Naive thymus-derived CD8-positive, alpha-beta T cell (primary cell): ENCODE measurements around the gene NODAL. TPM values are rescaled to one million over a fixed set of nuclear protein-coding genes. Genes with fewer than 3 reads are reported as not detected.
A peak's percentile ranks its signal among the peaks of the same experiment; 100 is the strongest.
"Not testable (repeated sequence)": the region's sequence is repeated elsewhere in the genome, so short reads cannot be mapped to it uniquely, and the experiment has no call there.

ENCODE experiments used
- ATAC-seq, 2 donors: fragments of 150-1000 bp; cut with Tn5 transposase in 1 of 2; sonication (Bioruptor Pico), chemical (Tn5 transposase) in 1 of 2; 1 replicate in 1 of 2; 2 replicates in 1 of 2; pipeline ENCODE4 v1.10.0; 2021; ENCODE audit warnings: mild to moderate bottlenecking in 2 of 2, moderate library complexity in 2 of 2
- POLR2A ChIA-PET: fragments of 350-600 bp; sonication (Branson Sonifier 250); formaldehyde crosslinking; loops from one replicate; lab custom pipeline; 2021; ENCODE audit warnings: antibody characterized with exemption; lab: Charles Lee
- DNase-seq, 10 donors: peaks; one replicate each; pipeline versions ENCODE4 v3.0.0 to v3.0.0-alpha.2; 2020 to 2022
- H3K27ac Mint-ChIP-seq, 10 donors: one replicate each; pipeline ENCODE4 v1.8.0; 2020 to 2022; ENCODE audit warnings: mild to moderate bottlenecking in 10 of 10, mixed read lengths in 10 of 10, moderate library complexity in 4 of 10, inconsistent platforms in 1 of 10
- H3K27me3 Mint-ChIP-seq, 5 donors: one replicate each; pipeline ENCODE4 v1.8.0; 2021 to 2022; ENCODE audit warnings: mixed read lengths in 5 of 5
- H3K36me3 Mint-ChIP-seq, 3 donors: one replicate each; pipeline ENCODE4 v1.8.0; 2020 to 2022; ENCODE audit warnings: mixed read lengths in 3 of 3, mild to moderate bottlenecking in 2 of 3, inconsistent platforms in 1 of 3
- H3K4me1 Mint-ChIP-seq, 4 donors: one replicate each; pipeline ENCODE4 v1.8.0; 2021 to 2022; ENCODE audit warnings: mixed read lengths in 4 of 4
- H3K4me3 Mint-ChIP-seq, 10 donors: one replicate each; pipeline ENCODE4 v1.8.0; 2020 to 2022; ENCODE audit warnings: mild to moderate bottlenecking in 10 of 10, mixed read lengths in 10 of 10, moderate library complexity in 6 of 10, inconsistent platforms in 1 of 10
- H3K9me3 Mint-ChIP-seq, 9 donors: one replicate each; pipeline ENCODE4 v1.8.0; 2020 to 2022; ENCODE audit warnings: mixed read lengths in 9 of 9, mild to moderate bottlenecking in 3 of 9, inconsistent platforms in 1 of 9, moderate library complexity in 1 of 9
- polyA plus RNA-seq, 3 donors: library from polyadenylated mRNA; unstranded; fragments of 300-500 nt; fragmentation: Illumina TruSeq; gene quantifications; one replicate each; pipeline ENCODE4 v1.2.3, GENCODE V29; 2021
- total RNA-seq, 8 experiments: library from RNA in 2 of 8; stranded (reverse) in 2 of 8; gene quantifications; one replicate each; pipeline ENCODE4 v1.2.3 and lab custom pipeline; 2021 to 2026

Gene NODAL
- total RNA-seq (not detected), polyA plus RNA-seq (not detected), total RNA-seq (lab: John Stamatoyannopoulos, UW) (0 reads per million in 6 experiments)

DNA sequence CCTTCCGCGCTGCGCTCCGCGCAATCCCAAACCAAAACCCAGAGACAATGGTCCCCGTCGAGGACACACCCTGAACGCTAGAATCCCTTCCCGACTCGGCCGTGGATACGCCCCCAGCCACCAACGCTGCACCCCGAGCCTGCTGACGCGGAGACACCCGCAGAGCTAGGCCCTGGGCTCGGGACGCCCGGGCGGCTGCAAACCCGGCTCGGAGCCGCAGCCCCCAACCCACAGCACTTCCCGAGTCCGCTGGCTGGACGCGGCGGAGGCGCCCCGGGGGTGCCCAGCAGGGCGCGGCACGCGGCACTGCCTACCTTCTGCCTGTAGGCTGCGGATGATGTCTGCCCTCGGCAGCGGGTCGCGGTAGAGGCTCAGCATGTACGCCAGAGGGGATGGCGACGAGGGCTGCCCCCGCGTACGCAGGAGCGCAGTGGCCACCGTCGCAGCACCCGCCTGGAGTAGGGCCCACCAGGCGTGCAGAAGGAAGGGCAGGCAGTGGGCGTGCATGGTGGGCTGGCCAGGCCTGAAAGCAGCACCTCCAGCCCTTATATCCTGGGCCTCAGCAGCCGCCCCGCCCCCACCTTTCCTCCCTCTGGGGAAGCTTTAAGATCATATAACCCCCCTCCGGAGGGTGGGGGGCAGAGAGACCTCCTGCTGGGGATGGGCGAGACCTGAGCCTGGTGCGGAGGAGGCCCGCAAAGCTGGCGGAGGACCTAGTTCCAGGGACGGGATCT is at the start of gene NODAL:
NODAL (minus strand) TSS at position 521 of the 734 bp plus-strand sequence; CDS start at position 507, 14 bp downstream.
- ATAC-seq (peak; percentile 76 to 77), DNase-seq (peak in 2 of 10 donors; percentile 10 to 17)
- peaks cover 7 to 24% (median 16%) of the 10 kb centered on the region in 4 donors for H3K4me1 Mint-ChIP-seq
- H3K9me3 Mint-ChIP-seq: peaks cover 0 to 3% (median 0%) of the 10 kb centered on the region in 9 donors
- peak within 1 kb of the TSS in 4 of 10 donors; percentile 27 to 81 (median 57) for H3K27ac Mint-ChIP-seq
- POLR2A ChIA-PET: interaction anchor here (0.6 kb wide), 1 partner anchor 49 kb away, joined by 4 read pairs; no protein-coding TSS in a partner anchor
- H3K36me3 Mint-ChIP-seq: peaks cover 0 to 4% (median 0%) of the 10 kb centered on the region in 3 donors
- H3K4me3 Mint-ChIP-seq: peak within 1 kb of the TSS; percentile 68 to 89 (median 81)
- H3K27me3 Mint-ChIP-seq: peaks cover 15 to 59% (median 35%) of the 10 kb centered on the region in 5 donors

DNA sequence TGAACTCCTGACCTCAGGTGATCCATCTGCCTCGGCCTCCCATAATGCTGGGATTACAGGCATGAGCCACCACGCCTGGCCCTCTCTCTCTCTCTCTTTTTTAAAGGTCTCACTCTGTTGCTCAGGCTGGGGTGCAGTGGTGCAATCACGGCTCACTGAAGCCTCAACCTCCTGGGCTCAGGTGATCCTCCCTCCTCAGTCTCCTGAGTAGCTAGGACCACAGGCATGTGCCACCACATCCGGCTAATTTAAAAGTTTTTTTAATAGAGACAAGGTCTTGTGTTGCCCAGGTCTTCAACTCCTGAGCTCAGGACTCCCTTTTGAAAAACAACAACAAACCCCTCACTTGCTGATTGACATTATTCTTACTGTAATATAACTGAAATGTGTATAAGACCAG is 48.7 kb upstream of the NODAL start:
- no peak for ATAC-seq
- H3K4me1 Mint-ChIP-seq: peaks cover 15 to 41% (median 19%) of the 10 kb centered on the region in 4 donors

GRCh38 chr10:70487824-70488223 is 46.3 kb upstream of the NODAL start:
- H3K4me1 Mint-ChIP-seq: peaks cover 0 to 22% (median 4%) of the 10 kb centered on the region in 4 donors
- H3K27me3 Mint-ChIP-seq: no peaks in the 10 kb centered on the region
- no peaks in the 10 kb centered on the region for H3K36me3 Mint-ChIP-seq
- POLR2A ChIA-PET: no interaction called here
- ATAC-seq: no peak
- no peaks in the 10 kb centered on the region for H3K9me3 Mint-ChIP-seq
- H3K4me3 Mint-ChIP-seq: no peak overlapping the region
- no peak overlapping the region for H3K27ac Mint-ChIP-seq
- no peak for DNase-seq

More for the DNA sequence above, 48.7 kb upstream of the NODAL start:
- peak in 1 of 10 donors; percentile 47 for DNase-seq
- no peaks in the 10 kb centered on the region for H3K9me3 Mint-ChIP-seq
- H3K4me3 Mint-ChIP-seq: no peak overlapping the region
- H3K27me3 Mint-ChIP-seq: peaks cover 0 to 12% (median 5%) of the 10 kb centered on the region in 5 donors
- POLR2A ChIA-PET: interaction anchor here (1.1 kb wide), 1 partner anchor 9 kb away, joined by 3 read pairs; no protein-coding TSS in a partner anchor
- peak overlapping the region in 1 of 10 donors; percentile 74 for H3K27ac Mint-ChIP-seq
- H3K36me3 Mint-ChIP-seq: no peaks in the 10 kb centered on the region

GRCh38 chr10:70483872-70484271 is 42.4 kb upstream of the NODAL start:
- peaks cover 25 to 37% (median 33%) of the 10 kb centered on the region in 4 donors for H3K4me1 Mint-ChIP-seq
- H3K36me3 Mint-ChIP-seq, H3K27me3 Mint-ChIP-seq, POLR2A ChIA-PET, H3K4me3 Mint-ChIP-seq, ATAC-seq, H3K9me3 Mint-ChIP-seq, H3K27ac Mint-ChIP-seq: not testable (repeated sequence)
- DNase-seq: peak in 1 of 10 donors; percentile 1

- Mint-ChIP-seq H3K9me3 (no peaks in the 10 kb centered on the region), H3K4me1 (peaks cover 25 to 39% (median 33%) of the 10 kb centered on the region in 4 donors), H3K4me3 (peak overlapping the region in 1 of 10 donors; percentile 6), H3K27ac (peak overlapping the region in 1 of 10 donors; percentile 86), H3K27me3 (no peaks in the 10 kb centered on the region), H3K36me3 (no peaks in the 10 kb centered on the region)
- DNase-seq (peak in 1 of 10 donors; percentile 32), ATAC-seq (no peak)
- POLR2A ChIA-PET: no interaction called here
Measured at GRCh38 chr10:70482982-70483760, 41.7 kb upstream of the NODAL start.

DNA sequence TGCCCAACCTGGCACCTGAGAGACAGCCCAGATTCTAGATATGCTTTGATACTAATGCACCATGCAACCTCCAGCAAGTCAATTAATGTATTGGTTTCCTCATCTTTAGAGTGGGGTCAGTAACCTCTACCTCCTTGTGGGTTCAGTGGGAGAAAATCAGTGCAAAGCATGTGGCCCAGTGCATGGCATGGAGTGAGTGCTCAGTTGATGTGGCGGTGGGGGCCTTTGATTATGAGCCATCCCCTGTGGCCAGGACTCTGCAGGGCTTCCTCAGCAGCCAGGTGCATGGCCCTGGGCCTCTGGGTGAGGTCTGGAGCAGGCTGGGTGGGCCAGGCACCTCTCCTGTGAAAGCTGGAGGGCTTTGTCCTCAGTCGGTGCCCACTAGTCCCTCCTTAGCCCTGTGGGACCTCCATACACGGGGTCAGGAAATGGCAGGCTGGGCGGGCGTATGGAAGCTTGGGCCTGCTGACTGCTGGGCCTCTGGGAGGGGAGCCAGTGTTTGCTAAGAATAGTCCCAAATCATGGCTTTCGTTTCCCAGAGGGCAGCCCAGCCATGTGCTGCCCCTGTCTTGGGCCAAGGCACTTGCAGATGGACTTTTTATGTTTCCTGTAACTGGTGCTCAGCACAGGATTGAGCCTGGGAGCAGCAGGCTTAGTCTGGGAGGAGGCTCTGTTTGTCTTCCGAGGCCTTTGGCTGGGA is 40.5 kb upstream of the NODAL start:
- H3K4me1 Mint-ChIP-seq: peaks cover 30 to 51% (median 43%) of the 10 kb centered on the region in 4 donors
- POLR2A ChIA-PET: interaction anchor here (1.1 kb wide), 1 partner anchor 8 kb away, joined by 3 read pairs; no protein-coding TSS in a partner anchor
- no peaks in the 10 kb centered on the region for H3K36me3 Mint-ChIP-seq
- H3K27ac Mint-ChIP-seq: peak overlapping the region in 2 of 10 donors; percentile 19 to 21
- H3K27me3 Mint-ChIP-seq: no peaks in the 10 kb centered on the region
- no peak for ATAC-seq
- H3K4me3 Mint-ChIP-seq: peak overlapping the region in 1 of 10 donors; percentile 19
- DNase-seq: peak in 1 of 10 donors; percentile 23
- H3K9me3 Mint-ChIP-seq: no peaks in the 10 kb centered on the region

DNA sequence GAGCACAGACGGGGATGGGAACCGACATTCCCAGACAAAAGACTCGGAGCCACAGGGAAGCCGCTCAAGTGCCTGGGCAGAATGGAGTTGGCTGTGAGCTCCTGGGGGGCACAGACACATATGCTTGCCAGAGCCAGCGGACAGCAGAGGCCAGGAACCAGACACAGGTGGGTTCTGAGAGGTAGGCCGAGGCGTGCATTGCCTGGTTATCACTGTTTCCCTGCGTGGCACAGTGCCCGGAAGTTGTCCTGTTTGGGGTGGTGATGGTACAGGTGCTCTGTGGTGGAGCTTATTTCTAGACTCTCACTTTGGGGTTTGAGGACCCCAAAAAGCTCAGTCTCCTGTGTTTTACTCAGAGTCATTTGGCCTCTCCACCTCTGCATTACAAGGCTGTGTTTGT is 39.6 kb upstream of the NODAL start:
- H3K36me3 Mint-ChIP-seq: no peaks in the 10 kb centered on the region
- ATAC-seq (no peak), DNase-seq (peak in 1 of 10 donors; percentile 51)
- H3K27me3 Mint-ChIP-seq: no peaks in the 10 kb centered on the region
- H3K27ac Mint-ChIP-seq: peak overlapping the region in 4 of 10 donors; percentile 30 to 83 (median 56)
- H3K4me3 Mint-ChIP-seq: peak overlapping the region in 5 of 10 donors; percentile 60 to 87 (median 83)
- H3K4me1 Mint-ChIP-seq: peaks cover 36 to 59% (median 51%) of the 10 kb centered on the region in 4 donors
- POLR2A ChIA-PET: interaction anchor here (1.1 kb wide), 1 partner anchor 9 kb away, joined by 3 read pairs; no protein-coding TSS in a partner anchor
- no peaks in the 10 kb centered on the region for H3K9me3 Mint-ChIP-seq

GRCh38 chr10:70480239-70480861 is 38.9 kb upstream of the NODAL start:
- H3K4me1 Mint-ChIP-seq: peaks cover 36 to 61% (median 53%) of the 10 kb centered on the region in 4 donors
- peak; percentile 19 to 67 for ATAC-seq
- H3K4me3 Mint-ChIP-seq: peak overlapping the region; percentile 60 to 87 (median 80)
- H3K9me3 Mint-ChIP-seq: no peaks in the 10 kb centered on the region
- peak in 9 of 10 donors; percentile 28 to 64 (median 37) for DNase-seq
- H3K27me3 Mint-ChIP-seq: no peaks in the 10 kb centered on the region
- no peaks in the 10 kb centered on the region for H3K36me3 Mint-ChIP-seq
- H3K27ac Mint-ChIP-seq: peak overlapping the region in 8 of 10 donors; percentile 2 to 83 (median 44)
- POLR2A ChIA-PET: interaction anchor here (1.1 kb wide), 1 partner anchor 10 kb away, joined by 3 read pairs; no protein-coding TSS in a partner anchor

DNA sequence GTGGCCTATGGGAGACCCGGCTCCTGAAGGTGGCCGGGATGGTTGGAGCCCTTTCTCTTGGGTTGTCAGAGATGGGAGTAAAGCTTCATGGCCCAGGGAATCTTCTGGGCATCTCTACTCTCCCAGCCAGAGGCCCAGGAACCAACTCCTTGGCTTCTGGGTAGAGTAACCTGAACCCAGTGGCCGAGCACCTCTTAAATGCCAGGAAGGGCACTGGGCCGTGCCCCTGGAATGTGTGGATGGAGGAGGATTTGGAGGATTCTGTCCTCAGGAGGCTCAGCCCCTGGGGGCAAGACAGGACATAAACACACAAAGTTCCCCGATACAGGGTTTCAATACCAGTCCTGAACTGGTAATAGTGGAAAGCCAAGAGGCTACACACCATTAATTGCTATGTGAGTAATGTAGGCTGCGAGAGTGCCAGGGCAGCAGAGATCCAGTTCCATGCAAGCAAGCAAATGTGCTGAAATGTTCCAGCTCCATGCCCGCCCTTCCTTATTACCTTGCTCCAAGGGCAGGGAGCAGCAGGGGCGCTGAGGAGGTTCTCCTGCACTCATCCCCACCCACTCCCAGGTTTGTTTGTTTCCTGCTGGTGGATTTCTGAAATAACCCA is 38.3 kb upstream of the NODAL start:
- no peaks in the 10 kb centered on the region for H3K9me3 Mint-ChIP-seq
- H3K36me3 Mint-ChIP-seq: no peaks in the 10 kb centered on the region
- H3K27ac Mint-ChIP-seq: peak overlapping the region in 8 of 10 donors; percentile 2 to 83 (median 38)
- POLR2A ChIA-PET: interaction anchor here (1.0 kb wide), 1 partner anchor 75 kb away, joined by 3 read pairs; no protein-coding TSS in a partner anchor
- peak overlapping the region; percentile 60 to 87 (median 80) for H3K4me3 Mint-ChIP-seq
- ATAC-seq: no peak
- DNase-seq: peak in 2 of 10 donors; percentile 15 to 52
- H3K27me3 Mint-ChIP-seq: no peaks in the 10 kb centered on the region
- peaks cover 36 to 66% (median 55%) of the 10 kb centered on the region in 4 donors for H3K4me1 Mint-ChIP-seq

GRCh38 chr10:70479165-70479581 is 37.7 kb upstream of the NODAL start:
- H3K4me3 Mint-ChIP-seq: peak overlapping the region; percentile 60 to 87 (median 69)
- ATAC-seq: no peak
- peak in 1 of 10 donors; percentile 50 for DNase-seq
- POLR2A ChIA-PET: interaction anchor here (0.6 to 1.0 kb wide), 2 partner anchors 75 to 308 kb away, joined by 3 to 6 read pairs; no protein-coding TSS in a partner anchor
- peaks cover 36 to 66% (median 55%) of the 10 kb centered on the region in 4 donors for H3K4me1 Mint-ChIP-seq
- H3K36me3 Mint-ChIP-seq: no peaks in the 10 kb centered on the region
- H3K9me3 Mint-ChIP-seq: no peaks in the 10 kb centered on the region
- no peaks in the 10 kb centered on the region for H3K27me3 Mint-ChIP-seq
- H3K27ac Mint-ChIP-seq: peak overlapping the region in 4 of 10 donors; percentile 8 to 83 (median 18)
